ENCODE data around the gene NTNG1. TPM values are rescaled to one million over a fixed set of nuclear protein-coding genes. Genes with fewer than 3 reads are reported as not detected.
"Not testable (repeated sequence)": the region's sequence is repeated elsewhere in the genome, so short reads cannot be mapped to it uniquely, and the experiment has no call there.

NTNG1 gene
- total RNA-seq (under 1 TPM in 2 of 4 donors, not detected in 2; 0.37 to 0.41 TPM), polyA plus RNA-seq (0.05 TPM)
- long read RNA-seq, donor 1, partial matches to known transcripts: 0 of 1 reads
- long read RNA-seq, donor 1, other reads (novel, unspliced or antisense): 1 of 1 reads
- long read RNA-seq, donor 2: 0 reads
- long read RNA-seq, donor 3: 0 reads
- long read RNA-seq, donor 4: 0 reads

DNA sequence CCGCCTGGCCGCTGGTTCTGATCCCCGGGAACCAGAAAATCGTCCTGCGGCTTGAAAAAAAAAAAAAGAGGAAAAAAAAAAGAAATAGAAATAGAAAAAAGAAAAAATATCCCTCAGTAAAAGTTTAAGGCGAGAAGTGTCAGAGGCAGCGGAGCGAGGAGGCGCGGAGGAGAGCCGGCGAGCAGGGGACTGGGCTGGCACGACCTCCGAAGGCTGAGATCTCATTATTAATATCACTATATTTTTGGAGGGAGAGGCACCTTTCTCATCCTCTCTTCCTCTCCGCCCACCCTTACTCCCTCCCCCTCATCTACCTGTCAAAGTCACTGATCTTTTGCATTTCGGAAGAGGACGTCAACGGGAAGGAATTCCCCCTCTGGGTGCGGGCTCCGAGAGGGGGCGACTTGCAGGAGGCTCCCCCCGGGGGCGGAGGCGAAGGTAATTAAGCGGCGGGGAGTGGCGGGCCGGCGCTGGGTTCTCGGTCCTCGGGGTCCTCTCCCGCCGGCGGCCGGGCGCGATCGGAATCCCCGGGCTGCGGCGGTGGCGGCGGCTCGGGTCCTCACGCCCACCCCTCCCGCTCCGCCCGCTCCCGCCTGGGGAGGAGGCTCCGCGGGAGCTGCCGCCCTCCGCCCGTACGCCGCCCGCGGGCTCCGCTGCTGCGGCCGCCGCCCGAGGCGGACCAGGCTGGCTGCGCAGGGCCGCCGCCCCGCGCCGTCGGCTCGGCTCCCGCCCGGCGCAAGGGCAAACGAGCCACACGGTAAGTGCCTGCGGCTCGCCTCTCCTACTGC is at the start of gene NTNG1:
Gene NTNG1, plus strand, starts transcription at position 337 of the 788 bp plus-strand sequence.
- H3K27me3 ChIP-seq (ENCODE audit: control insufficient read depth, insufficient read depth): no peaks in the 10 kb centered on the region

DNA sequence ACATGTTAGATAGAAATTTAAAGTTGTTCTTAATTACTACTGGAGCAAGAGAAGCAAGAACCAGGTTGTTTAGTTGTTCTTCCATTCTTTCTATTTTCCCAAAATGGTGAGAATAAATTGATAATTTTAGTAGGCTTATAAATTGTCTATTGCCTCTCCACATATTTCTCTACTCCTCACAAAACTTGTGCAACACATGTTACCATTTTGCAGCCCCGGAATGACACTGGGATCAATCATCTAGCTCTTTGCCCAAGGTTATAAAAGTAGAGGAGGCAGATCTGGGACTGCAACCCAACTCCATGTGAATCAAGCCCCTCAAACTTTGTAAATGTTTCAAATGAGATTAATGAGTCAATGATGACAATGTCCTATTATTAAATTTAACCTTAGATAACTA is 49.4 kb upstream of the NTNG1 start:
- Histone ChIP-seq H3K4me1 (ENCODE audit: control insufficient read depth, insufficient read depth, low read length) (no peaks in the 10 kb centered on the region), H3K9me3 (ENCODE audit: control insufficient read depth, low read length) (no peaks in the 10 kb centered on the region), H3K27ac (ENCODE audit: low read length) (no peak overlapping the region), H3K27me3 (ENCODE audit: control insufficient read depth, insufficient read depth) (no peaks in the 10 kb centered on the region), H3K4me3 (ENCODE audit: low read length) (no peak overlapping the region)
- intact Hi-C loops (cut with DNase I): loop anchor here in 1 of 4 donors (10.0 kb wide), 1 partner anchor 57 kb away; no protein-coding TSS in a partner anchor
- ATAC-seq (no peak), DNase-seq (no peak)
- 91% methylated on average over 1 of the region's 1 CpG for WGBS

More for the DNA sequence above, at the start of gene NTNG1:
- H3K4me3 ChIP-seq (ENCODE audit: low read length): peak within 1 kb of the TSS; percentile 74
- peaks cover 6% of the 10 kb centered on the region for H3K4me1 ChIP-seq (ENCODE audit: control insufficient read depth, insufficient read depth, low read length)
- ATAC-seq: peak; percentile 61 to 63
- DNase-seq: peak in 2 of 3 donors; percentile 32 to 45
- no peaks in the 10 kb centered on the region for H3K9me3 ChIP-seq (ENCODE audit: control insufficient read depth, low read length)
- H3K27ac ChIP-seq (ENCODE audit: low read length): no peak within 1 kb of the TSS
- 1% methylated on average over 72 of the region's 79 CpGs for WGBS
- intact Hi-C loops (cut with DNase I): no loop called here

DNA sequence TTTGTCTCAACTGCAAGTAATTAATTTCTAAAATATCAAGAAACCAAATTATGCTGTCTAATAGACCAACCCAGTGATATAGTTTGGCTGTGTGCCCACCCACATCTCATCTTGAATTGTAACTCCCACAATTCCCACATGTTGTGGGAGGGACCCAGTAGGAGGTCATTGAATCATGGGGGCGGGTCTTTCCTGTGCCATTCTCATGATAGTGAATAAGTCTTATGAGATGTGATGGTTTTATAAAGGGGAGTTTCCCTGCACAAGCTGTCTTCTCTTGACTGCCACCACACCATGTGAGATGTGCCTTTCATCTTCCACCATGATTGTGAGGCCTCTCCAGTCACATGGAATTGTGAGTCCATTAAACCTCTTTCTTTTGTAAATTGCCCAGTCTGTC is 47.4 kb upstream of the NTNG1 start:
- not testable (repeated sequence) for H3K27ac ChIP-seq (ENCODE audit: low read length); H3K9me3 ChIP-seq (ENCODE audit: control insufficient read depth, low read length); H3K4me1 ChIP-seq (ENCODE audit: control insufficient read depth, insufficient read depth, low read length); DNase-seq; ATAC-seq; H3K27me3 ChIP-seq (ENCODE audit: control insufficient read depth, insufficient read depth); H3K4me3 ChIP-seq (ENCODE audit: low read length)
- 76% methylated on average over 1 of the region's 1 CpG for WGBS
- intact Hi-C loops (cut with DNase I): loop anchor here in 1 of 4 donors (10.0 kb wide), 1 partner anchor 59 kb away; no protein-coding TSS in a partner anchor

DNA sequence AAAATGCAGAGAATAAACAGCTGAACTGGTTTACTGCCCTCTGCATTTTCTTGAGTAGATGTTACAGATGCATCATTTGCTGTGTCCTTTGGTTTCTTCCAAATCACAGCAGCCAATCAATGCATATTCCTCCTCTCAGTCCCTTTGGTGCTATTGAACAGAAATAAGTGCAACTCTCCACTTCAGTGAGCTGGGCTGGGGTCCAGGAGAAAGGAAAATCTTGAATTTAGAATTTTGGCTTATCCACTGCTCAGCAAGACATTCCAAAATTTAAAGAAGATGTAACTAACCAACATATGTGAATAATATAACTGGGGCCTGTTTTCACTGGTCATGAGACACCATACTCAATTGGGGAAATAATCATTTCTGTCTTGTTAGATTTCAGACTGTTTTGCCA is 45.2 kb upstream of the NTNG1 start:
- Histone ChIP-seq H3K9me3 (ENCODE audit: control insufficient read depth, low read length) (no peaks in the 10 kb centered on the region), H3K4me1 (ENCODE audit: control insufficient read depth, insufficient read depth, low read length) (no peaks in the 10 kb centered on the region), H3K27ac (ENCODE audit: low read length) (no peak overlapping the region), H3K27me3 (ENCODE audit: control insufficient read depth, insufficient read depth) (no peaks in the 10 kb centered on the region), H3K4me3 (ENCODE audit: low read length) (no peak overlapping the region)
- no peak for DNase-seq
- intact Hi-C loops (cut with DNase I): loop anchor here in 1 of 4 donors (10.0 kb wide), 1 partner anchor 61 kb away; no protein-coding TSS in a partner anchor
- ATAC-seq: no peak

DNA sequence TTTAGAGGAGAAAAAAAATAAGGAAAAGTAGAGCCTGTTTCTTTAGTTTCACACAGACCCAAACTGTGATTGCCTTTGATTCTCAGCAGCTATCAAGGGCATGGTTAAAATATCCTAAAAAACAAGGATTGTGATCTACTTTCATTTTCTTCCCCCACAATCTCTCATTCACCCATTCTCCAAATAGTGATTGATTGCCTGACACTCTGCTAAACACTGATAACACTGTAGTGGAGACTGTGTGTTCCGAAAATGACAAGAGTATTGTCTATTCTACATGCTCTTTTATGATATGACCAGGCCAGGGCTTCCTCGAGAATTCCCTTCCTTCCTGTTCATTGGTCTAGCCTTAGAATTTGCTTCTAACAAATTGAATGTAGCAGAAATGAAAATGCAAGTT is 44.1 kb upstream of the NTNG1 start:
- no peaks in the 10 kb centered on the region for H3K4me1 ChIP-seq (ENCODE audit: control insufficient read depth, insufficient read depth, low read length)
- 30% methylated on average over 2 of the region's 2 CpGs for WGBS
- no peaks in the 10 kb centered on the region for H3K9me3 ChIP-seq (ENCODE audit: control insufficient read depth, low read length)
- intact Hi-C loops (cut with DNase I): loop anchor here in 1 of 4 donors (10.0 kb wide), 1 partner anchor 62 kb away; no protein-coding TSS in a partner anchor
- no peaks in the 10 kb centered on the region for H3K27me3 ChIP-seq (ENCODE audit: control insufficient read depth, insufficient read depth)
- H3K4me3 ChIP-seq (ENCODE audit: low read length): no peak overlapping the region
- H3K27ac ChIP-seq (ENCODE audit: low read length): no peak overlapping the region
- ATAC-seq (no peak), DNase-seq (no peak)

DNA sequence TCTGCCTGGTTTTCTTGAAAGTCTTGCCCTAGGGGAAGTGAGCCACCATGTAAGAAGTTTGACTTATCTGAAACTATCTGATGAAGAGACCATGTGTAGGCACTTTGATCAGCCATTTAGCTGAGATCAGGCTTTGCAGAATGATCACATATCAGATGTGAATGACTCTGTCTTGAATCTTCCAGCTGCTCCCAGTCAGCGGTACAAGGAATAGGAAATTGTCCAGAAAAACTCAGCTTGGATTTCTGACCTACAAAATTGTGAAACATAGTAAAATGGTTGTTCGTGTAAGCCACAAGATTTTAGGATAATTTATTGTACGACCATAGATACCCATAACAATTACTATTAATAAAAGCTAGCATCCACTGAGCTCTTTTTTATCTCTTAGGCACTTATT is 41.9 kb upstream of the NTNG1 start:
- 72% methylated on average over 3 of the region's 3 CpGs for WGBS
- Histone ChIP-seq H3K4me1 (ENCODE audit: control insufficient read depth, insufficient read depth, low read length) (no peaks in the 10 kb centered on the region), H3K27ac (ENCODE audit: low read length) (no peak overlapping the region), H3K9me3 (ENCODE audit: control insufficient read depth, low read length) (no peaks in the 10 kb centered on the region), H3K4me3 (ENCODE audit: low read length) (no peak overlapping the region), H3K27me3 (ENCODE audit: control insufficient read depth, insufficient read depth) (no peaks in the 10 kb centered on the region)
- ATAC-seq: no peak
- DNase-seq: no peak
- intact Hi-C loops (cut with DNase I): loop anchor here in 1 of 4 donors (10.0 kb wide), 1 partner anchor 64 kb away; no protein-coding TSS in a partner anchor

DNA sequence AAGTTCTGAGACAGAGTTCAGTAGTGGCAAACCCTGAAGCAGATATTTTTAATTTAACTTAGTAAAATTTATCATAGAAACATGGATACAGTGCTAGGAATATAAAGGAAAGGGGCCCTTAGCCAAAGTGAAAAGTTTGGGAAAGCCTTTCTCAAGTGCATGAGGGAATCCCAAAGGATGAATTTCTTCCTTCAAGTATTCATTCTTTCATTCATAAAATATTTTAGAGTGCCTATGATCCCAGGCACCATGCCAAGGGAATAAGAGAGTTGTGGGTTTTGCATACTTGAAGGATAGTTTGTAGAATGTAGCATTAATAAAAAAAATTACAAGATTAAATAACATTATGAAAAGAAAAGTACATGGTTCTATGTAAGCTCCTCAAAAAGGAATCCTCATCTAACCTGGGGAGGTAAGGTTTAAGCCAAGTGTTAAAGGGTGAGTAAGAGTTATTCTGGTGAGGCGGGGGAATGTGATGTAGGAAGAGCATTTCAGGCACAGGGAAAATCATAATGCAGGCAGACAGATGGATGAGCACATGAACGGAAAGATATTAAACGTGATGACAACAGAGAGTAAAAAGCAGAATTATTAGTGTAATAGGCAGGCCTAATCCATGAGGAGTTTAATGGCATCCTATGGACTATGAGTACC is 40.4 kb upstream of the NTNG1 start:
- DNase-seq (no peak), ATAC-seq (no peak)
- H3K4me3 ChIP-seq (ENCODE audit: low read length): no peak overlapping the region
- 64% methylated on average over 3 of the region's 3 CpGs for WGBS
- no peaks in the 10 kb centered on the region for H3K9me3 ChIP-seq (ENCODE audit: control insufficient read depth, low read length)
- no peaks in the 10 kb centered on the region for H3K27me3 ChIP-seq (ENCODE audit: control insufficient read depth, insufficient read depth)
- H3K27ac ChIP-seq (ENCODE audit: low read length): no peak overlapping the region
- no peaks in the 10 kb centered on the region for H3K4me1 ChIP-seq (ENCODE audit: control insufficient read depth, insufficient read depth, low read length)
- intact Hi-C loops (cut with DNase I): no loop called here

DNA sequence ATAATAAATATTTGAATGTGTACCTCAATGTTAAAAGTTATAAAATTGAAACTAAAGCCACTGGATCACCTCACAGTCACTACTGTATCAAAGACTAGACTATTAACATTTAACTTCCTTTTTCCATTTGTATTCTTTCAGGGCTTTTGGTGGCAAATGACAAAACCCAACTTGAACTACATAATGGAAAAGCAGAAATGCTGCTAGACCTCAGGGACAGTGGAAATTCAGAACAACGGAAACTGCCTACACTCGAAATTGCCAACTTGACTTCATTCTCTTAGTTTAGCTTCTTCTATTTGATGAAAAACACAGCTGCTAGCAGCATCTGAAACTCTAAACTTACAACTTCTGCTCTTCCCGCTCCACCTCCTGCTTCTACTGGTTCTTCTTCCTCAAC is 34.9 kb upstream of the NTNG1 start:
- 91% methylated on average over 3 of the region's 3 CpGs for WGBS
- Histone ChIP-seq H3K4me1 (ENCODE audit: control insufficient read depth, insufficient read depth, low read length) (no peaks in the 10 kb centered on the region), H3K27ac (ENCODE audit: low read length) (no peak overlapping the region), H3K4me3 (ENCODE audit: low read length) (no peak overlapping the region), H3K27me3 (ENCODE audit: control insufficient read depth, insufficient read depth) (no peaks in the 10 kb centered on the region), H3K9me3 (ENCODE audit: control insufficient read depth, low read length) (no peaks in the 10 kb centered on the region)
- ATAC-seq: no peak
- DNase-seq: no peak
- intact Hi-C loops (cut with DNase I): no loop called here

DNA sequence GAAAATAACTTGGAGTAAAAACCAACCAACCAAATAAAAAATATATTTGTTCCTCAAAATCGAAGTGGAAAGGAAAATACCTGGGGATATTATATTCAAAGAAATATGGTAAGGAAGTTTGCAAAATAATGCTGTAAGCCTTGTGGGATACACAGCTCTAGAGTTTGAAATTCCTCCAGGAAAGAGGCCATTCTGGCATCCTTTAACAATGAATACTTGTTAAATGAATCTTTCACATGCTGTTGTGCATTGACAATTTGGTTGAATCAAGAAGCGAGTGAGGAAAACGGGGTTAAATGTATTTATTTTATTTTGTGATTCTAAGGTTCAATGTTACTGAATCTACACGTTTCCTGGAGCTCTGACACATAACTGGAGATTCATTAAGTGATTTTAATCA is 30.5 kb upstream of the NTNG1 start:
- no peaks in the 10 kb centered on the region for H3K4me1 ChIP-seq (ENCODE audit: control insufficient read depth, insufficient read depth, low read length)
- no peaks in the 10 kb centered on the region for H3K27me3 ChIP-seq (ENCODE audit: control insufficient read depth, insufficient read depth)
- WGBS: 40% methylated on average over 4 of the region's 4 CpGs
- no peaks in the 10 kb centered on the region for H3K9me3 ChIP-seq (ENCODE audit: control insufficient read depth, low read length)
- no peak overlapping the region for H3K27ac ChIP-seq (ENCODE audit: low read length)
- DNase-seq (no peak), ATAC-seq (no peak)
- intact Hi-C loops (cut with DNase I): no loop called here
- H3K4me3 ChIP-seq (ENCODE audit: low read length): no peak overlapping the region

DNA sequence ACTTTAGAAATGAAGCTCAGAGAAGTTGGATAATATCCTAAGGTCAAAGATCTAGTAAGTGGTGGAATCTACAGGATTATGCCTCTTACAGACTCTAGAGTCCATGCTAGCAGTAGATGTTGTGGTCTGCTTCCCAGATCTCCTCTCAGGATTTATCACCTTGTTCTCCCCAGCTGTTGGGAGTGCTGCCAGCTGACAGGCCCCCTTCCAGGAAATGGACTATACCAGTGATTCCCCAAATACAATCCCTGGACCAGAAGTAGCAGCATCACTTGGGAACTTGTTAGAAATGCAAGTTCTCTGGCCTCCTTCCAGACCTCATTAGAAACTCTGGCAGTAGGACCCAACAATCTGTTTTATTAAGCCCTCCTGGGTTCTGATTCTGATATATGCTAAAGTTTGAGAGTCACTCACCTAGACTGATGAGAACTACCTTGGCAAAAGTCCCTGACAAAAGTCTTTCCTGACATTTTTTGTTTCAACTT is 24.5 kb upstream of the NTNG1 start:
- ATAC-seq: no peak
- no peak overlapping the region for H3K4me3 ChIP-seq (ENCODE audit: low read length)
- no peak overlapping the region for H3K27ac ChIP-seq (ENCODE audit: low read length)
- H3K4me1 ChIP-seq (ENCODE audit: control insufficient read depth, insufficient read depth, low read length): no peaks in the 10 kb centered on the region
- H3K27me3 ChIP-seq (ENCODE audit: control insufficient read depth, insufficient read depth): no peaks in the 10 kb centered on the region
- intact Hi-C loops (cut with DNase I): no loop called here
- no peaks in the 10 kb centered on the region for H3K9me3 ChIP-seq (ENCODE audit: control insufficient read depth, low read length)
- no peak for DNase-seq

DNA sequence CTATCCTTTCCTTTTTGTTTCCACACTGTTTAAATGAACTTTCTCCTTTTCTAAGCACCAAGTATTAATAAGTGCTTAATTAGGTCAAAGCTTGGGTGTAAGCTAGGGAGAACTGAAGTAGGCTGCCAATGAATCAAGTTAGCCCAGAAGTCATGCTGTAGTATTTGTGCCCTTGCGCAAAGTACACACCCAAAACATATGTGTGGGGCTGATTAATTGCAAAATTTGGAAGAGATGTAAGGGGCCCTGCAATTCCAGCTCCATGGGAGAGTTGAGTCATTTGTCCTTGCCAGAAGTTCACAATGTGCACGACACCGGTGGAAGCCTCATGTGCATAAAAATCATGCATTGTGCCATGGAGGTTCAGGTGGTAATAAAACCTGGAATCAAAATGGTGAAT is 18.6 kb upstream of the NTNG1 start:
- no peaks in the 10 kb centered on the region for H3K4me1 ChIP-seq (ENCODE audit: control insufficient read depth, insufficient read depth, low read length)
- H3K27me3 ChIP-seq (ENCODE audit: control insufficient read depth, insufficient read depth): no peaks in the 10 kb centered on the region
- DNase-seq (no peak), ATAC-seq (no peak)
- no peak overlapping the region for H3K4me3 ChIP-seq (ENCODE audit: low read length)
- H3K27ac ChIP-seq (ENCODE audit: low read length): no peak overlapping the region
- no peaks in the 10 kb centered on the region for H3K9me3 ChIP-seq (ENCODE audit: control insufficient read depth, low read length)
- WGBS: 91% methylated on average over 3 of the region's 3 CpGs
- intact Hi-C loops (cut with DNase I): no loop called here
